Stomach (tissue), 4 donors: ENCODE results near the gene KCNK5.

ENCODE experiments used
- CTCF ChIP-seq, 7 experiments: fragments of 450-650 bp in 4 of 7; fragments of 200-600 bp in 3 of 7; sonication (generic) in 3 of 7; IDR thresholded peaks; one replicate each; pipeline ENCODE4 v1.5.1; 2016 to 2019; ENCODE audit warnings: antibody characterized with exemption in 7 of 7, control low read depth in 2 of 7, mild to moderate bottlenecking in 1 of 7
- POLR2AphosphoS5 ChIP-seq, 3 donors: sonication (generic); formaldehyde crosslinking; IDR thresholded peaks; one replicate each; pipeline ENCODE4 v1.6.1; 2016; ENCODE audit warnings: antibody characterized with exemption in 3 of 3

GRCh38 chr6:39167866-39168625 lies 61.2 kb downstream of the KCNK5 start:
- TF ChIP-seq POLR2AphosphoS5 (IDR thresholded peaks at IDR 0.05): no peak
- TF ChIP-seq CTCF (IDR thresholded peaks at IDR 0.05): no peak
